ENCODE measurements around the gene SGF29. TPM values are rescaled to one million over a fixed set of nuclear protein-coding genes. Genes with fewer than 3 reads are reported as not detected.
"Not testable (repeated sequence)": the region's sequence is repeated elsewhere in the genome, so short reads cannot be mapped to it uniquely, and the experiment has no call there.

SGF29 gene
- total RNA-seq, 1 donor from 2014 or later, result 9.7 TPM

- DNase-seq, result not testable (repeated sequence)
Measured at GRCh38 chr16:28612359-28613280, 58.9 kb downstream of the SGF29 start.

DNA sequence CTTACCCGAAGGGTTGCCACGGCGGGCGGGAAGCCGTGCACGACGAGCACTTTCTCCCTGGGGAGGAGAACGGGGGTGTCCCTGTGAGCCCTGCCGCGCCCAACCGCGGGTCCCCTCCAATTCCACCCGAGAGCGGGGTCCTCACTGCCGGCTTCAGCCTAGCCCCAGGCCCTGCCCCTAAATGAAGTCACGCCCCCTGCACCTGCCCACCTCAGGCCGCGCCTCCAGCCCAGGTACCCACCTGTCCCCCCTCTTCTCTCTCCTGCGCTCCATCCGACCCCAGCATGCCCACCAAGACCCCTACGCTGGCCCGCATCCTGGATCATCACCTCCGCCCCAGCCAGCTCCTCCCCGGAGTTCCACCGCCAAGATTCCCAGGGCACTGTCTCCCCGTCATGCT is 60.2 kb downstream of the SGF29 start:
- not testable (repeated sequence) for DNase-seq

- not testable (repeated sequence) for DNase-seq
Measured at GRCh38 chr16:28614561-28614960, 60.8 kb downstream of the SGF29 start.

DNA sequence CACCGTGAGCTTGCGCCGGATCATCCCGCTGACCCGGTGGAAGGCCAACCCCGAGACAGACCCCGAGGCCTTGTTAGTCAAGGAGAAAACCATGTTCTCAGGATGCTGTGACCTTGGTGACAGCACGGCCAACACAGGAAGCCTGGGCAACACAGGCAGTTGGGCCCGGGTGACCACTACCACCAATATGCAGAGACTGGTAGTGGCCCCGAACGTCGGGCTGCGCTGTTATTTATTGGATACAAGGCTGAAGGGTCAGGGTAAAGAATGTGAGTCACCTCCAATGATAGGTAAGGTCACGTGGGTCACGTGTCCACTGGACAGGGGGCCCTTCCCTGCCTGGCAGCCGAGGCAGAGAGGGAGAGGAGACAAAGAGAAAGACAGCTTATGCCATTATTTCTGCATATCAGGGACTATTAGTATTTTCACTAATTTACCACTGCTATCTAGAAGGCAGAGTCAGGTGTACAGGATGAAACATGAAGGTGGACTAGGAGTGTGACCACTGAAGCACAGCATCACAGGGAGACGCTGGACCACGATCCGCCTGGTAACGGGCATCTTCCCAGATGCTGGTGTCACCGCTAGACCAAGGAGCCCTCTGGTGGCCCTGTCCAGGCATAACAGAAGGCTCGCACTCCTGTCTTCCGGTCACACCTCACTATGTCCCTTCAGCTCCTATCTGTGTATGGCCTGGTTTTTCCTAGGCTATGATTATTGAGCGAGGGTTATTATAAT is 61.9 kb downstream of the SGF29 start:
- DNase-seq, result peak; percentile 51

DNA sequence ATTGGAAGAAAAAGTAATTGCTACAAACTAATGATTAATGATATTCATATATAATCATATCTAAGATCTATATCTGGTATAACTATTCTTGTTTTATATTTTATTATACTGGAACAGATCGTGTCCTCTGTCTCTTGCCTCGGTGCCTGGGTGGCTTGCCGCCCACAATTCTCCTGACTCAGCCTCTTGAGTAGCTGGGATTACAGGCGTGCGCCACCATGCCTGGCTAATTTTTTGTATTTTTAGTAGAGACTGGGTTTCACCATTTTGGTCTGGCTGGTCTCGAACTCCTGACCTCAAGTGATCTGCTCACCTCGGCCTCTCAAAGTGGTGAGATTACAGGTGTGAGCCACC is 62.5 kb downstream of the SGF29 start:
- DNase-seq, result not testable (repeated sequence)

DNA sequence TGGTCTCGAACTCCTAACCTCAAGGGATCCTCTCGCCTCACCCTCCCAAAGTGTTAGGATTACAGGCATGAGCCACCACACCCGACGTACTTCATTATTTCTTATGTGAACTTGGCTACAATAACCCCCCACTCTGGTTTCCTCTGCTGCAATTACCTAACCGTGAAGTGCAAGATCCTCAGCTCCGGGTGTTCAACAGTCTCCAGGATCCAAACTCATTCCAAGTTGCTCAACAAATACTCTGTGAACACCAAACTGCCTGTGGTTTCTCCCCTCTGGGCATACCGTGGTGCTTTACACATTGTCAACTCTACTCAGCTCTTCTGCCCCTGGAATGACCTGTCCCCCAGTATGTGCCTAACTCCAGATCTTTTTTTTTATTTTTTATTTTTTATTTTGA is 62.9 kb downstream of the SGF29 start:
- no peak for DNase-seq

DNA sequence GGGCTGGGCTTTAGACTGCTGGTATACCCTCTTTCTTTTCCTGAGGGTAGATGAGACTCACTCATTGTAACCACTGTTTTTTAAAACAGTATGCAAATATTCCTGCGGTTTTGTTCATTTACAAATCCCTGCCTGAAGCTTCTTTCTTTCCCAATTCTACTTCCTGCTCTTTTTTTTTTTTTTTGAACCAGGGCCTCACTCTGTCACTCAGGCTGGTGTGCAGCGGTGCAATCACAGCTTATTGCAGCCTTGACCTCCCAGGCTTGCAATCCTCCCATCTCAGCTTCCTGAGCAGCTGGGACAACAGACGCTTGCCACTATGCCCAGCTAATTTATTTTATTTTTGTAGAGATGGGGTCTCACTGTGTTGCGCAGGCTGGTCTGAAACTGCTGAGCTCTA is 64.2 kb downstream of the SGF29 start:
- no peak for DNase-seq

GRCh38 chr16:28620316-28620715 is 66.6 kb downstream of the SGF29 start:
- DNase-seq, result not testable (repeated sequence)

DNA sequence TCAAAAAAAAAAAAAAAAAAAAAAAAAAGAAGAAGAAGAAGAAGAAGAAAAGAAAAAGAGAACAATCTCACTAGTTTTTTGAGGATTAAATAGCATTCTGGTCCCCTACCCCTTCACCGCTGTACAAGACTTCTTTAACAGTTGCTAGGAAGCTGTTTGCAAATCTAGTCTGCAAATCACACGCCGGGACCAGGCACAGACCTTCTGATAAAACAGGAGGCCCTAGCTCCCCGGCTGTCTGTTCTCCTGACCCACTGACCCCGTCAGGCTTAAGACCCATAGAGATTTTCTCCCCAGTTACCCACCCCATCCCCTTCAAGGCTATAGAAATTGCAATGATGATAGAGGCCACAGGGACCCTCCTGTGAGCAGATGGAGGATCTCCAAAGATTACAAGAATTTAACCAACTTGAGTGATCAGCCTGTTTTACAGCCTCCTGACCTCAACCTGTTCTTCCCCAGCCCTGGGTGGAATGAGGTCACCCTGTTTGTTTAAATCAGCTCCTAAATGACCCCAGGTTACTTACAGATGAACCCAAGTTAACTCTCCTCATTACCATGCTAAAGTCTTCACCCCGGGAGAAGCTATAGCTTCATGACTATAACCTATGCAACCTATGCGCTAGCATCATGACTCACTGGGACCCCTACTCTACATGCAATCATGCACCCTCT is 67.9 kb downstream of the SGF29 start:
- DNase-seq, result no peak

GRCh38 chr16:28622532-28623171 is 68.9 kb downstream of the SGF29 start:
- not testable (repeated sequence) for DNase-seq

DNA sequence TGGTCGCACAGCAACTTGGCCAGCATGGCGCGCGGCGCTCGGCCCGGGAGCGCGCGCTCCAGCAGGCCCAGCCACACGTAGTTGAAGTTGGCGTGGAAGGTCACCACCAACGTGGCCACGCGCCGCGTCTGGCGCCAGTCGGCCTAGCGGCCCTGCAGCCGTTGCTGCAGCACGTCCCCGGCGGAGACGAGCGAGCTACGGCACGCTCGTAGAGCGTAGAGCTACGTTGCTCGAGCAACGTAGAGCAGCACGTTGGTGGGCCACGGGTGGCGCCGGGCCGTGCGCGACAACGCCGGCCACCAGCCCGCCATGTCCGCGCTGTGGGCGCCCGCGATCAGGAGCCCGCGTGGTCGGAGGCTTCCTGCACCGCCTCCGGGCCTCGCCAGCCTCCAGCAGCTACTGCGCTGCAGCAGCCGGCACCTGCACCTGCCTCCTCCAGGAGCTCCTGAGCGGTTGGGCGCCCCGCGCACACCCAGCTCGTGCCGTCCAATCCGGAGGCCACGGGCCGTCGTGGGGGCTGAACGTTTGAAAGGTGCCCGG is 69.5 kb downstream of the SGF29 start:
- DNase-seq, result peak; percentile 23

GRCh38 chr16:28630905-28631304 is 77.2 kb downstream of the SGF29 start:
- DNase-seq, result not testable (repeated sequence)

GRCh38 chr16:28636093-28636823 is 82.5 kb downstream of the SGF29 start:
- not testable (repeated sequence) for DNase-seq

- not testable (repeated sequence) for DNase-seq
Measured at GRCh38 chr16:28637765-28638164, 84.0 kb downstream of the SGF29 start, which contains the start of gene NPIPB8. NPIPB8 (plus strand) TSS chr16:28638065; CDS start chr16:28638361, 296 bp downstream.

DNA sequence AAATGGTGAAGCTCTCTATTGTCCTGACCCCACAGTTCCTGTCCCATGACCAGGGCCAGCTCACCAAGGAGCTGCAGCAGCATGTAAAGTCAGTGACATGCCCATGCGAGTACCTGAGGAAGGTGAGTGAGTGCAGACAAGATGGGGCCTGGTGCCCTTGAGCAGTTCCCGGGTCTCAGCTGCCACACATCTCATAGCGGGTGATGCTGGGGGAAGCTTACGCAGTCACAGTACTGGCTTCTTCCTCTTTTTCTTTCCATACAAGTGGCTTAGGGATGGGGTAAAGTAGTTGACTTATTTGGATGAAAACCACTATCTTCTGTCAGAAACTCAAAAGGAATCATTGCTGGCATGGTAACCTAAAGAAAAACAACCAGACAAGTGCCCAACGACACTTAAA is 84.6 kb downstream of the SGF29 start:
- not testable (repeated sequence) for DNase-seq

- not testable (repeated sequence) for DNase-seq
Measured at GRCh38 chr16:28639959-28640358, 86.2 kb downstream of the SGF29 start.

Other genes starting within 250 kb of the SGF29 start
- gene NPIPB6, start 190.4 kb upstream of the SGF29 start, total RNA-seq, result not detected
- gene EIF3CL, start 150.1 kb upstream of the SGF29 start, total RNA-seq, result 133 TPM
- not detected for gene NPIPB7, start 81.6 kb upstream of the SGF29 start, total RNA-seq
- gene CLN3, start 61.8 kb upstream of the SGF29 start, total RNA-seq, result 14.5 TPM
- gene APOBR, start 59.3 kb upstream of the SGF29 start, total RNA-seq, result 0.92 TPM
- gene IL27, start 47.1 kb upstream of the SGF29 start, total RNA-seq, result not detected
- 1.4 TPM for gene NUPR1, start 14.9 kb upstream of the SGF29 start, total RNA-seq
- gene SULT1A2, start 43.1 kb downstream of the SGF29 start, total RNA-seq, result not detected
- gene SULT1A1, start 56.1 kb downstream of the SGF29 start, total RNA-seq, result 12.8 TPM
- gene NPIPB8, start 84.1 kb downstream of the SGF29 start, total RNA-seq, result 0.21 TPM
- 102 TPM for gene EIF3C, start 157.5 kb downstream of the SGF29 start, total RNA-seq
- 7.4 TPM for gene NPIPB9, start 197.9 kb downstream of the SGF29 start, total RNA-seq